Measurements from ENCODE around the gene ARHGEF10L.
A peak's percentile ranks its signal among the peaks of the same experiment; 100 is the strongest.

Gene ARHGEF10L

DNA sequence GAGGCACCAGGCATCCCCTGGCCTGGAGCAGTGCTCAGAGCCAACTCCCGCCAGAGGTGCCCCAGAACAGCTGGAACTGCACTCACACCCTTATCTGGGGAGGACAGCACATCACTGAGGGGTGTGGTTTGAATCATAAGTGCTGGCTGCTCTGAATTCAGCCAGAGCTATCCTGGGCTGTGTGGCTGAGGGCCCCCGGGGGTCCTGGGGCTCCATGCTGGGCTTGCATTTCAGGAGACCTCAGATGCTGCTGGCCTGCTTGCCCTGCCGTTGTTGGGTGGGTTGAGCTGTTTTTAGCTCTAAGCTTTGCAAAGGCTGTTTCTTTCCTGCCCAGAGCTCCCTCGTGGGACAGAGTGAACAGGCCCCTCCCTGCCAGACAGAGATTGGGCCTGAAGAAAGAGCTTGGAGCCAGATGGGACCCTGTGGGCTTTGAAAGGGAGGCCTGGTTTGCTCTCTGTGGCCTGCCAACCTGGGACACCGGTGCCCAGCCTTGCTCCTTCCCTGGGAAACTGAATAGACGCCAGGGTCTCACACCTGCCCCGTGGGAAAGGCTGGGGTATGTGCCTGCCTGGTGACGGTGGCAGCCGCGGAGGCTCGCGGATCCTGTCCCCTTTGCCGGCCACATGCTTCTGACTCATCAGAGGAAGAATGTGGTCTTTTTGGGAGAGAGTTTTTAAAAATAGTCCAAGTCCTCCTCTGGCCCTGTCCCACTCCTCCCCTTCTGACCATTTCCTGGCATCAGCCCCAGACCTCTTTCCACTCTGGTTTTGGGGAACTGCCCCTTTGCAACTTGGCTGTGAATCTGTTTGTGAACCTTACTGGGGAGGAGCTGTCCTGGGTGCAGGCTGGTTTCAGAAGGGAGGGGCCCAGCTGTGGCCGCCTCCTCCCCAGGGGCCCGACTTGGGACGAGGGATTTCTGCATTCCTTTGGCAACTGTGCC is 30.0 kb downstream of the ARHGEF10L start:
- no peak for TF ChIP-seq CTCF (IDR thresholded peaks at IDR 0.05; ENCODE audit: low read depth, low read length)
- DNase-seq (ENCODE audit: low read depth in 2 of 2): peak; percentile 91 to 95
- H3K4me3 ChIP-seq (replicated peaks in 1 of 2; ENCODE audit: low read depth in 2 of 2, low read length in 2 of 2): no peak overlapping the region

- no peak for TF ChIP-seq CTCF (IDR thresholded peaks at IDR 0.05; ENCODE audit: low read depth, low read length)
- no peak for DNase-seq (ENCODE audit: low read depth in 2 of 2)
- H3K4me3 ChIP-seq (replicated peaks in 1 of 2; ENCODE audit: low read depth in 2 of 2, low read length in 2 of 2): no peak overlapping the region
These were observed 30.7 kb downstream of the ARHGEF10L start for GRCh38 chr1:17570228-17570627.

GRCh38 chr1:17572264-17572985 is 32.9 kb downstream of the ARHGEF10L start:
- no peak for TF ChIP-seq CTCF (IDR thresholded peaks at IDR 0.05; ENCODE audit: low read depth, low read length)
- H3K4me3 ChIP-seq (replicated peaks in 1 of 2; ENCODE audit: low read depth in 2 of 2, low read length in 2 of 2): no peak overlapping the region
- no peak for DNase-seq (ENCODE audit: low read depth in 2 of 2)

DNA sequence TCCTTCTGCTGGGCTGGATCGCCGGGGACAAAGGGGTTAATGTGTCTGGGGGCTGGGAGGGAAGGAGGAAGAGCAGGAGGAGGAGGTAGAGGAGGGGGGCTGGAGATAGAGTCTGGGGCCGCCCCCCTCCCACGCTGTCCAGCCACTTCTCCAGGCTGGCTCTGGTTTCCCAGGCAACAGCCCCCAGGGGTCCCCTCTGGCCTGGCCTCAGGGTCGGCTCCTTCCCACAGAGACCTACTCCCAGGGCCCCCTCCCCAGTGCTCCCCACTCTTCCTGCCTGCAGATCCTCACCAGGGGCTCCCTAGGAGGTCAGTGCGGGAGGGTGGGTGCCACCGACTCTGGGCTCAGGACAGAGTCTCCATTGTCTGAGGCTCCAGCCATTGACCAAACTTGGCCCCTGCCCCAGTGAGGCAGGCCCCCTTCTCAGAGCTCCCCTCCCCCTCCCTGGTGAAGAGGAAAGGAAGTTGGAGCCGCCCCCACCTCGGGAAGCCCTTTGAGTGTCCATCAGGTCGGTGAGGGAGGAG is 34.1 kb downstream of the ARHGEF10L start:
- DNase-seq (ENCODE audit: low read depth in 2 of 2): no peak
- no peak overlapping the region for H3K4me3 ChIP-seq (replicated peaks in 1 of 2; ENCODE audit: low read depth in 2 of 2, low read length in 2 of 2)
- no peak for TF ChIP-seq CTCF (IDR thresholded peaks at IDR 0.05; ENCODE audit: low read depth, low read length)

DNA sequence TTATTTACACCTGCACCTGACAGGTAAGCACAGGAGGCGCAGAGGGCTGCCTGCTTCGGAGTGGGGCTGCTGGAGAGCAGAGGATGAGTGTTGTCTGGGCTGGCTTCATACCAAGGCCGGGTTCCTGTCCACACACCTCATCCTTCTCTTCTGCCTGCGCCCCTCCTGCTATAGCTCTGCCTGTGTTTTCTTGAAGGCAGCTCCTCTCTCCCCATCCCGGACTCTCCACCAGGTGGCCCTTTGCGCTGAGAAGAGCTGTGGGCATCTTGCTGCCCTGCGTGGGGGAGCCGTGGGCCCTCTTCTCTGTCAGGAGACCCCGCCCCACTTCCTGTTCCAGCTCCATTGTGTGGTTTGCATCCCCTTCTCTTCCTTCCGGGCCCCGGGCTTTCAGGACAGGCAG is 35.0 kb downstream of the ARHGEF10L start:
- H3K4me3 ChIP-seq (replicated peaks in 1 of 2; ENCODE audit: low read depth in 2 of 2, low read length in 2 of 2): no peak overlapping the region
- peak; percentile 21 for TF ChIP-seq CTCF (IDR thresholded peaks at IDR 0.05; ENCODE audit: low read depth, low read length)
- DNase-seq (ENCODE audit: low read depth in 2 of 2): no peak

DNA sequence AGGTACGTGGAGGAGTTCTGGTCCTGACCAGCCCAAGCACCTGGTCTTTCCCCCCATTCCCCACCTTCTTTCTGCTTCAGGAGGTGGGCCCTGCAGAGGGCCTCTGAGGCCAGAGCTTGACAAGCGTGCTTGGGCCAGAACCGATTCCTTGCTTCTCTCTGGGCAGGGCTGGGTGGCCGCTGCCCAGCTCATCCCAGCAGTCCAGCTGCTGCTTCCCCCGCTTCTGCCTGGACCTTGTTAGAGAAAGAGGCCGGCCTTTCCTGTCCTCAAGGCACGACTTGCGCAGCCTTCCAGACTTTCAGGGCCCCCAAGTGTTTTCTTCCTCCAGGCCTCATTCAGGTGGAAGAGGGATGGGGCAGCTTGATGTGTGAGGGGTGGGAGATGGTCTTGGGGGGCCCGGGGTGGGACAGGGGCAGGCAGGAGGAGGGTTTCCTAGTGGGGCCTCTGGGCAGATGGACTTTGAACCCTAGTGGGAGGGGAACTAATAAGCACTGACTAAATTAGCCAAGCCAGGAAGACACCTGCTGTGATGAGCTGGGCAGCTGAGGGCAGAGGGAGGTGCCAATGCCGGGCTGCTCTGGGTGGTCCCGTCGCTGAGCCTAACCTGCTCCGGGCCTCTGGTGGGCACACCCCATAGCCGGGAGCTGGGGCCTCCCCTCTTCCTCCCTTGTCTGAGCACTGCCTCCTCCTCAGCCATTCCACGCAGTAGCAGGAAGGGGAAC is 36.5 kb downstream of the ARHGEF10L start:
- TF ChIP-seq CTCF (IDR thresholded peaks at IDR 0.05; ENCODE audit: low read depth, low read length): no peak
- no peak for DNase-seq (ENCODE audit: low read depth in 2 of 2)
- H3K4me3 ChIP-seq (replicated peaks in 1 of 2; ENCODE audit: low read depth in 2 of 2, low read length in 2 of 2): no peak overlapping the region

All from cardiac fibroblast (primary cell).